ENCODE data around the gene CRTC2. TPM values are rescaled to one million over a fixed set of nuclear protein-coding genes. Genes with fewer than 3 reads are reported as not detected.

CRTC2 gene
- polyA plus RNA-seq, 2 donors: 17.0 to 36.8 TPM

- Histone ChIP-seq H3K27me3 (ENCODE audit: control insufficient read depth in 1 of 2, insufficient read depth in 2 of 2, low read length in 2 of 2) (no peaks in the 10 kb centered on the region), H3K4me3 (ENCODE audit: low read depth in 1 of 2, low read length in 2 of 2) (peak within 1 kb of the TSS; percentile 66 to 83), H3K9me3 (ENCODE audit: control insufficient read depth in 2 of 2, insufficient read depth in 1 of 2, low read depth in 1 of 2, low read length in 1 of 2) (no peaks in the 10 kb centered on the region), H3K4me1 (ENCODE audit: control insufficient read depth in 2 of 2, insufficient read depth in 2 of 2, low read length in 1 of 2) (peaks cover 3 to 14% of the 10 kb centered on the region in 2 donors), H3K36me3 (ENCODE audit: control insufficient read depth in 2 of 2, insufficient read depth in 2 of 2, low read length in 1 of 2) (peaks cover 0 to 7% of the 10 kb centered on the region in 2 donors), H3K27ac (ENCODE audit: low read depth in 2 of 2, low read length in 1 of 2) (peak within 1 kb of the TSS; percentile 90 to 99)
- 1% methylated on average over 46 to 54 of the region's 54 CpGs for WGBS, 2 donors
Measured at GRCh38 chr1:153963030-153963849, 4.8 kb upstream of the CRTC2 start, which contains the start of gene SLC39A1. Gene SLC39A1 (minus strand): TSS chr1:153963537. CDS start chr1:153962715, 822 bp downstream.

- Histone ChIP-seq H3K9me3 (ENCODE audit: control insufficient read depth in 2 of 2, insufficient read depth in 1 of 2, low read depth in 1 of 2, low read length in 1 of 2) (no peaks in the 10 kb centered on the region), H3K4me3 (ENCODE audit: low read depth in 1 of 2, low read length in 2 of 2) (peak overlapping the region; percentile 66 to 83), H3K27me3 (ENCODE audit: control insufficient read depth in 1 of 2, insufficient read depth in 2 of 2, low read length in 2 of 2) (no peaks in the 10 kb centered on the region), H3K36me3 (ENCODE audit: control insufficient read depth in 2 of 2, insufficient read depth in 2 of 2, low read length in 1 of 2) (peaks cover 0 to 7% of the 10 kb centered on the region in 2 donors), H3K4me1 (ENCODE audit: control insufficient read depth in 2 of 2, insufficient read depth in 2 of 2, low read length in 1 of 2) (peaks cover 3 to 14% of the 10 kb centered on the region in 2 donors), H3K27ac (ENCODE audit: low read depth in 2 of 2, low read length in 1 of 2) (peak overlapping the region; percentile 90 to 99)
- WGBS, 2 donors: 35 to 36% methylated on average over 16 of the region's 16 CpGs
Measured at GRCh38 chr1:153962088-153963029, 3.9 kb upstream of the CRTC2 start.

- peak overlapping the region; percentile 90 to 99 for H3K27ac ChIP-seq (ENCODE audit: low read depth in 2 of 2, low read length in 1 of 2)
- no peaks in the 10 kb centered on the region for H3K27me3 ChIP-seq (ENCODE audit: control insufficient read depth in 1 of 2, insufficient read depth in 2 of 2, low read length in 2 of 2)
- H3K4me3 ChIP-seq (ENCODE audit: low read depth in 1 of 2, low read length in 2 of 2): no peak overlapping the region
- WGBS, 2 donors: 73 to 76% methylated on average over 4 of the region's 4 CpGs
- H3K9me3 ChIP-seq (ENCODE audit: control insufficient read depth in 2 of 2, insufficient read depth in 1 of 2, low read depth in 1 of 2, low read length in 1 of 2): no peaks in the 10 kb centered on the region
- H3K4me1 ChIP-seq (ENCODE audit: control insufficient read depth in 2 of 2, insufficient read depth in 2 of 2, low read length in 1 of 2): peaks cover 4 to 17% of the 10 kb centered on the region in 2 donors
- H3K36me3 ChIP-seq (ENCODE audit: control insufficient read depth in 2 of 2, insufficient read depth in 2 of 2, low read length in 1 of 2): peaks cover 0 to 7% of the 10 kb centered on the region in 2 donors
Measured at GRCh38 chr1:153961421-153961820, 3.0 kb upstream of the CRTC2 start.

GRCh38 chr1:153960206-153960605, 1.8 kb upstream of the CRTC2 start:
- Histone ChIP-seq H3K9me3 (ENCODE audit: control insufficient read depth in 2 of 2, insufficient read depth in 1 of 2, low read depth in 1 of 2, low read length in 1 of 2) (no peaks in the 10 kb centered on the region), H3K4me1 (ENCODE audit: control insufficient read depth in 2 of 2, insufficient read depth in 2 of 2, low read length in 1 of 2) (peaks cover 7 to 24% of the 10 kb centered on the region in 2 donors), H3K36me3 (ENCODE audit: control insufficient read depth in 2 of 2, insufficient read depth in 2 of 2, low read length in 1 of 2) (peaks cover 0 to 7% of the 10 kb centered on the region in 2 donors), H3K4me3 (ENCODE audit: low read depth in 1 of 2, low read length in 2 of 2) (no peak overlapping the region), H3K27ac (ENCODE audit: low read depth in 2 of 2, low read length in 1 of 2) (peak overlapping the region in 1 of 2 donors; percentile 12), H3K27me3 (ENCODE audit: control insufficient read depth in 1 of 2, insufficient read depth in 2 of 2, low read length in 2 of 2) (no peaks in the 10 kb centered on the region)
- WGBS, 2 donors: 81 to 86% methylated on average over 11 of the region's 11 CpGs

- Histone ChIP-seq H3K4me3 (ENCODE audit: low read depth in 1 of 2, low read length in 2 of 2) (no peak overlapping the region), H3K27me3 (ENCODE audit: control insufficient read depth in 1 of 2, insufficient read depth in 2 of 2, low read length in 2 of 2) (no peaks in the 10 kb centered on the region), H3K4me1 (ENCODE audit: control insufficient read depth in 2 of 2, insufficient read depth in 2 of 2, low read length in 1 of 2) (peaks cover 7 to 24% of the 10 kb centered on the region in 2 donors), H3K36me3 (ENCODE audit: control insufficient read depth in 2 of 2, insufficient read depth in 2 of 2, low read length in 1 of 2) (peaks cover 0 to 7% of the 10 kb centered on the region in 2 donors), H3K27ac (ENCODE audit: low read depth in 2 of 2, low read length in 1 of 2) (peak overlapping the region; percentile 12 to 47), H3K9me3 (ENCODE audit: control insufficient read depth in 2 of 2, insufficient read depth in 1 of 2, low read depth in 1 of 2, low read length in 1 of 2) (no peaks in the 10 kb centered on the region)
- 65 to 71% methylated on average over 3 of the region's 3 CpGs for WGBS, 2 donors
Measured at GRCh38 chr1:153959454-153959853, 1.0 kb upstream of the CRTC2 start.

GRCh38 chr1:153958961-153959260, 499 bp upstream of the CRTC2 start:
- H3K9me3 ChIP-seq (ENCODE audit: control insufficient read depth in 2 of 2, insufficient read depth in 1 of 2, low read depth in 1 of 2, low read length in 1 of 2): no peaks in the 10 kb centered on the region
- 12 to 22% methylated on average over 4 of the region's 4 CpGs for WGBS, 2 donors
- peak overlapping the region; percentile 59 to 64 for H3K27ac ChIP-seq (ENCODE audit: low read depth in 2 of 2, low read length in 1 of 2)
- H3K4me1 ChIP-seq (ENCODE audit: control insufficient read depth in 2 of 2, insufficient read depth in 2 of 2, low read length in 1 of 2): peaks cover 7 to 24% of the 10 kb centered on the region in 2 donors
- H3K27me3 ChIP-seq (ENCODE audit: control insufficient read depth in 1 of 2, insufficient read depth in 2 of 2, low read length in 2 of 2): no peaks in the 10 kb centered on the region
- peak overlapping the region in 1 of 2 donors; percentile 83 for H3K4me3 ChIP-seq (ENCODE audit: low read depth in 1 of 2, low read length in 2 of 2)
- H3K36me3 ChIP-seq (ENCODE audit: control insufficient read depth in 2 of 2, insufficient read depth in 2 of 2, low read length in 1 of 2): peaks cover 0 to 10% of the 10 kb centered on the region in 2 donors

GRCh38 chr1:153957744-153958110, 685 bp downstream of the CRTC2 start:
- Histone ChIP-seq H3K4me3 (ENCODE audit: low read depth in 1 of 2, low read length in 2 of 2) (peak overlapping the region; percentile 83 to 95), H3K27ac (ENCODE audit: low read depth in 2 of 2, low read length in 1 of 2) (peak overlapping the region; percentile 96 to 97), H3K4me1 (ENCODE audit: control insufficient read depth in 2 of 2, insufficient read depth in 2 of 2, low read length in 1 of 2) (peaks cover 4 to 24% of the 10 kb centered on the region in 2 donors), H3K27me3 (ENCODE audit: control insufficient read depth in 1 of 2, insufficient read depth in 2 of 2, low read length in 2 of 2) (no peaks in the 10 kb centered on the region), H3K9me3 (ENCODE audit: control insufficient read depth in 2 of 2, insufficient read depth in 1 of 2, low read depth in 1 of 2, low read length in 1 of 2) (no peaks in the 10 kb centered on the region), H3K36me3 (ENCODE audit: control insufficient read depth in 2 of 2, insufficient read depth in 2 of 2, low read length in 1 of 2) (peaks cover 0 to 12% of the 10 kb centered on the region in 2 donors)
- WGBS, 2 donors: 0% methylated on average over 13 of the region's 13 CpGs

- Histone ChIP-seq H3K36me3 (ENCODE audit: control insufficient read depth in 2 of 2, insufficient read depth in 2 of 2, low read length in 1 of 2) (peaks cover 5 to 18% of the 10 kb centered on the region in 2 donors), H3K27ac (ENCODE audit: low read depth in 2 of 2, low read length in 1 of 2) (peak overlapping the region; percentile 96 to 97), H3K27me3 (ENCODE audit: control insufficient read depth in 1 of 2, insufficient read depth in 2 of 2, low read length in 2 of 2) (no peaks in the 10 kb centered on the region), H3K4me3 (ENCODE audit: low read depth in 1 of 2, low read length in 2 of 2) (peak overlapping the region; percentile 83 to 95), H3K4me1 (ENCODE audit: control insufficient read depth in 2 of 2, insufficient read depth in 2 of 2, low read length in 1 of 2) (peaks cover 4 to 19% of the 10 kb centered on the region in 2 donors), H3K9me3 (ENCODE audit: control insufficient read depth in 2 of 2, insufficient read depth in 1 of 2, low read depth in 1 of 2, low read length in 1 of 2) (no peaks in the 10 kb centered on the region)
- 27 to 29% methylated on average over 6 of the region's 6 CpGs for WGBS, 2 donors
Measured at GRCh38 chr1:153956997-153957715, 1.3 kb downstream of the CRTC2 start.

GRCh38 chr1:153954826-153955225, 3.6 kb downstream of the CRTC2 start:
- WGBS, 2 donors: 93 to 94% methylated on average over 10 of the region's 10 CpGs
- H3K36me3 ChIP-seq (ENCODE audit: control insufficient read depth in 2 of 2, insufficient read depth in 2 of 2, low read length in 1 of 2): peaks cover 13 to 30% of the 10 kb centered on the region in 2 donors
- H3K4me1 ChIP-seq (ENCODE audit: control insufficient read depth in 2 of 2, insufficient read depth in 2 of 2, low read length in 1 of 2): peaks cover 4 to 10% of the 10 kb centered on the region in 2 donors
- no peak overlapping the region for H3K4me3 ChIP-seq (ENCODE audit: low read depth in 1 of 2, low read length in 2 of 2)
- no peak overlapping the region for H3K27ac ChIP-seq (ENCODE audit: low read depth in 2 of 2, low read length in 1 of 2)
- no peaks in the 10 kb centered on the region for H3K9me3 ChIP-seq (ENCODE audit: control insufficient read depth in 2 of 2, insufficient read depth in 1 of 2, low read depth in 1 of 2, low read length in 1 of 2)
- H3K27me3 ChIP-seq (ENCODE audit: control insufficient read depth in 1 of 2, insufficient read depth in 2 of 2, low read length in 2 of 2): no peaks in the 10 kb centered on the region
